Left ventricle myocardium superior (tissue), 1 donor: ENCODE measurements around the gene SNW1. TPM values are rescaled to one million over a fixed set of nuclear protein-coding genes. Genes with fewer than 3 reads are reported as not detected.

ENCODE experiments used
- ATAC-seq: fragments of 200-7000 bp; cut with Tn5 transposase; one replicate; pipeline ENCODE4 v1.9.1; 2020; ENCODE audit warnings: mild to moderate bottlenecking, moderate library complexity
- DNase-seq: peaks from one replicate; pipeline ENCODE4 v3.0.0-alpha.2; 2020
- intact Hi-C: fragments of 100-400 bp; cut with micrococcal nuclease; formaldehyde crosslinking; loops from one replicate; pipeline ENCODE4 v1.11.0; 2022
- total RNA-seq: library from RNA; stranded (reverse); fragmentation: NEBNext Ultra II Directional; extraction: Animal tissue kit (Norgen Biotek cat#: 25700); gene quantifications from one replicate; pipeline ENCODE4 v1.2.1, GENCODE V29; 2021
- donor health status: DM: no; HTN: yes; CAD: no; lungs with severe emphysema.

The SNW1 gene
- total RNA-seq, 1 donor from 2014 or later = 49.8 TPM

GRCh38 chr14:77682158-77682553 lies 78.8 kb downstream of the SNW1 start:
- intact Hi-C loops = no loop called here
- DNase-seq (no peak), ATAC-seq (peak; percentile 81)

- peak; percentile 49 for ATAC-seq
- no peak for DNase-seq
- intact Hi-C loops = no loop called here
Measured at GRCh38 chr14:77681196-77682157, 79.5 kb downstream of the SNW1 start.

- no peak for DNase-seq
- intact Hi-C loops = no loop called here
Measured at GRCh38 chr14:77674931-77675330, 86.0 kb downstream of the SNW1 start.

GRCh38 chr14:77673193-77673592 lies 87.8 kb downstream of the SNW1 start:
- ATAC-seq (no peak), DNase-seq (no peak)
- intact Hi-C loops = no loop called here

More at GRCh38 chr14:77674931-77675330, 86.0 kb downstream of the SNW1 start:
- ATAC-seq = no peak

Other genes starting within 250 kb of the SNW1 start
- gene SPTLC2, start 144.5 kb downstream of the SNW1 start, total RNA-seq = 10.9 TPM
- 12.8 TPM for gene ALKBH1, start 53.1 kb downstream of the SNW1 start, total RNA-seq
- gene SLIRP, start 53.1 kb downstream of the SNW1 start, total RNA-seq = 201 TPM
- 11.0 TPM for gene ADCK1, start 39.0 kb upstream of the SNW1 start, total RNA-seq